ENCODE data around the gene DCAF15.

The DCAF15 gene

GRCh38 chr19:13932149-13932637 lies 20.1 kb upstream of the DCAF15 start:
- peaks cover 12% of the 10 kb centered on the region for H3K36me3 ChIP-seq (ENCODE audit: insufficient read depth, low read length)
- H3K4me1 ChIP-seq (ENCODE audit: control insufficient read depth, insufficient read depth, low read length) = no peaks in the 10 kb centered on the region
- no peaks in the 10 kb centered on the region for H3K9me3 ChIP-seq (replicated peaks; ENCODE audit: low read length)
- no peak overlapping the region for H3K4me3 ChIP-seq (ENCODE audit: low read length)
- H3K4me2 ChIP-seq (ENCODE audit: low read length) = no peak overlapping the region
- no peak overlapping the region for H3K9ac ChIP-seq (ENCODE audit: low read depth, low read length)
- H3K27me3 ChIP-seq (ENCODE audit: control insufficient read depth, insufficient read depth, low read length) = peaks cover 4% of the 10 kb centered on the region

DNA sequence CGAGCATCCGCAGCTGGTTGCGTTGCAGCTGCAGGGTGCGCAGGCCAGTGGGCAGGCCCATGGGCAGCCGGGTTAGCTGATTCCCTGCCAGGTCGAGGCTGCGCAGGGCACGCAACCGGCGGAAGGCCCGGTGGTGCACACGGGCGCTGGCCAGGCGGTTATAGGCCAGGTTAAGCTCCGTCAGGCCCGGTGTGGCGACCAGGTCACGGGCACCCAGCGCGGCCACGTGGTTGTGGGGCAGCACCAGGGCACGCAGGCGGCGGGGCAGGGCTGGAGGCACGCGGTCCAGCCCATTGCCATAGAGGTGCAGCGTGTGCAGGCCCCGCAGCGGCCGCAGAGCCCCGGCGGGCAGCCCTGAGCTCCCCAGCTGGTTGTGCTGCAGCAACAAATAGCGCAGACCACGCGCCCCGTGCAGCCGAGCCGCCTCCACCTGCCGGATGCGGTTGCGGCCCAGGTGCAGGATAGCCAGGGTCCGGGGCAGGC lies 19.4 kb upstream of the DCAF15 start:
- Histone ChIP-seq H3K36me3 (ENCODE audit: insufficient read depth, low read length) (peaks cover 9% of the 10 kb centered on the region), H3K4me3 (ENCODE audit: low read length) (no peak overlapping the region)

GRCh38 chr19:13934785-13935109 lies 17.6 kb upstream of the DCAF15 start:
- Histone ChIP-seq H3K4me1 (ENCODE audit: control insufficient read depth, insufficient read depth, low read length) (peaks cover 16% of the 10 kb centered on the region), H3K9ac (ENCODE audit: low read depth, low read length) (no peak overlapping the region), H3K27me3 (ENCODE audit: control insufficient read depth, insufficient read depth, low read length) (peaks cover 4% of the 10 kb centered on the region), H3K36me3 (ENCODE audit: insufficient read depth, low read length) (peaks cover 4% of the 10 kb centered on the region), H3K4me2 (ENCODE audit: low read length) (no peak overlapping the region), H3K9me3 (replicated peaks; ENCODE audit: low read length) (no peaks in the 10 kb centered on the region), H3K4me3 (ENCODE audit: low read length) (no peak overlapping the region)

More for the DNA sequence above, 19.4 kb upstream of the DCAF15 start:
- Histone ChIP-seq H3K4me1 (ENCODE audit: control insufficient read depth, insufficient read depth, low read length) (peaks cover 7% of the 10 kb centered on the region), H3K9me3 (replicated peaks; ENCODE audit: low read length) (no peaks in the 10 kb centered on the region), H3K4me2 (ENCODE audit: low read length) (no peak overlapping the region), H3K27me3 (ENCODE audit: control insufficient read depth, insufficient read depth, low read length) (peaks cover 4% of the 10 kb centered on the region), H3K9ac (ENCODE audit: low read depth, low read length) (no peak overlapping the region)

GRCh38 chr19:13935765-13936510 lies 16.4 kb upstream of the DCAF15 start:
- H3K4me3 ChIP-seq (ENCODE audit: low read length) = no peak overlapping the region
- H3K9me3 ChIP-seq (replicated peaks; ENCODE audit: low read length) = no peaks in the 10 kb centered on the region
- no peak overlapping the region for H3K9ac ChIP-seq (ENCODE audit: low read depth, low read length)

DNA sequence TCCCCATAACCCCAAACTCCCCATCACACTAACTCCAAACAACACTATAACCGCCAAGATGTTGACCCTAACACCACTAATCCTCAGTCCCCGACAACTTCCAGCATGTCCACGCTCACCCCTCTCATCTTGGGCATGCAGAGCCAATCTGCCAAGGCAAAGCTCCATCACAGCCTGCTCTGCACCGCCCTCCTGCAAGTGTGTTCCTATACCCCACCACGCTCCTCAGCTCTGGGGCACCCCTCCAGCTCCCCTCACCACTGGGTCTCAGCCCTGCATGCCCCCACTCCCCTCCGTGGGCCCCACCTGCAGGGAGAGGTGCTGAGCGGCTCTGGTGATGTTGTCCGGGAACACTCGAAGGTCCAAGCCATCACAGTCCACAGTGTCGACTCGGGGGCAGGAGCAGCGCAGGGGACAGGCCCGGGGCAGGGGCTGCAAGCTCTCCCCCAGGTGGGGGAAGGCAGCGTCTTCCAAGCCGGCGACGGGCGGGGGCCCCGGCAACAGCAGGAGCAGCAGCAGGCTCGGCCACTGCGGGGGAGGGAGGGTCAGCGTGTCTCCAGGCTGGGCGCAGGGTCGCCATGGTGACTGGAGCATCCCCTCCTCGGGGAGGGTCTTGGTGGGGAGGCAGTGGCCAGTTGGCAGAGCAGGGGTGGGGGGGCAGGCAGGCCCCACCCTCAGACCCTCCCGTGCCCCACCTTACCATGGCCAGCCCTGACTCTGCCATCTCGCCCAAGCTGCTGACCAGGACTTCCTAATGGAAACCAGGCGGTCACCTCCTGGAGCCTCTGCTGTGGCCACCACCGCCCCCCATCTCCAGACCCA lies 14.6 kb upstream of the DCAF15 start:
- Histone ChIP-seq H3K4me2 (ENCODE audit: low read length) (peak overlapping the region; percentile 75), H3K36me3 (ENCODE audit: insufficient read depth, low read length) (no peaks in the 10 kb centered on the region), H3K4me3 (ENCODE audit: low read length) (peak overlapping the region; percentile 61), H3K4me1 (ENCODE audit: control insufficient read depth, insufficient read depth, low read length) (peaks cover 16% of the 10 kb centered on the region), H3K9me3 (replicated peaks; ENCODE audit: low read length) (no peaks in the 10 kb centered on the region), H3K27me3 (ENCODE audit: control insufficient read depth, insufficient read depth, low read length) (peaks cover 4% of the 10 kb centered on the region), H3K9ac (ENCODE audit: low read depth, low read length) (peak overlapping the region; percentile 39)

More at GRCh38 chr19:13935765-13936510, 16.4 kb upstream of the DCAF15 start:
- peaks cover 4% of the 10 kb centered on the region for H3K27me3 ChIP-seq (ENCODE audit: control insufficient read depth, insufficient read depth, low read length)
- H3K4me2 ChIP-seq (ENCODE audit: low read length) = no peak overlapping the region
- no peaks in the 10 kb centered on the region for H3K36me3 ChIP-seq (ENCODE audit: insufficient read depth, low read length)
- peaks cover 16% of the 10 kb centered on the region for H3K4me1 ChIP-seq (ENCODE audit: control insufficient read depth, insufficient read depth, low read length)

GRCh38 chr19:13938301-13939064 lies 13.8 kb upstream of the DCAF15 start, which contains the start of gene PODNL1:
PODNL1 (minus strand) TSS chr19:13938417; CDS start chr19:13938181, 236 bp downstream.
- Histone ChIP-seq H3K9ac (ENCODE audit: low read depth, low read length) (peak within 1 kb of the TSS; percentile 39), H3K4me3 (ENCODE audit: low read length) (peak within 1 kb of the TSS; percentile 61), H3K27me3 (ENCODE audit: control insufficient read depth, insufficient read depth, low read length) (peaks cover 4% of the 10 kb centered on the region), H3K9me3 (replicated peaks; ENCODE audit: low read length) (no peaks in the 10 kb centered on the region), H3K4me2 (ENCODE audit: low read length) (peak within 1 kb of the TSS; percentile 75), H3K36me3 (ENCODE audit: insufficient read depth, low read length) (no peaks in the 10 kb centered on the region), H3K4me1 (ENCODE audit: control insufficient read depth, insufficient read depth, low read length) (peaks cover 16% of the 10 kb centered on the region)

- Histone ChIP-seq H3K4me2 (ENCODE audit: low read length) (no peak overlapping the region), H3K36me3 (ENCODE audit: insufficient read depth, low read length) (no peaks in the 10 kb centered on the region), H3K27me3 (ENCODE audit: control insufficient read depth, insufficient read depth, low read length) (no peaks in the 10 kb centered on the region), H3K9me3 (replicated peaks; ENCODE audit: low read length) (no peaks in the 10 kb centered on the region), H3K4me1 (ENCODE audit: control insufficient read depth, insufficient read depth, low read length) (peaks cover 16% of the 10 kb centered on the region), H3K9ac (ENCODE audit: low read depth, low read length) (no peak overlapping the region), H3K4me3 (ENCODE audit: low read length) (no peak overlapping the region)
Observed at GRCh38 chr19:13942023-13942684, 10.2 kb upstream of the DCAF15 start.

- no peak overlapping the region for H3K4me3 ChIP-seq (ENCODE audit: low read length)
- H3K9me3 ChIP-seq (replicated peaks; ENCODE audit: low read length) = no peaks in the 10 kb centered on the region
- no peaks in the 10 kb centered on the region for H3K4me1 ChIP-seq (ENCODE audit: control insufficient read depth, insufficient read depth, low read length)
- no peaks in the 10 kb centered on the region for H3K27me3 ChIP-seq (ENCODE audit: control insufficient read depth, insufficient read depth, low read length)
- H3K36me3 ChIP-seq (ENCODE audit: insufficient read depth, low read length) = no peaks in the 10 kb centered on the region
- H3K4me2 ChIP-seq (ENCODE audit: low read length) = no peak overlapping the region
- no peak overlapping the region for H3K9ac ChIP-seq (ENCODE audit: low read depth, low read length)
Observed at GRCh38 chr19:13946414-13946813, 5.9 kb upstream of the DCAF15 start.

- H3K36me3 ChIP-seq (ENCODE audit: insufficient read depth, low read length) = peaks cover 8% of the 10 kb centered on the region
- H3K9me3 ChIP-seq (replicated peaks; ENCODE audit: low read length) = no peaks in the 10 kb centered on the region
- no peak overlapping the region for H3K4me3 ChIP-seq (ENCODE audit: low read length)
- no peak overlapping the region for H3K4me2 ChIP-seq (ENCODE audit: low read length)
- no peaks in the 10 kb centered on the region for H3K27me3 ChIP-seq (ENCODE audit: control insufficient read depth, insufficient read depth, low read length)
- peaks cover 8% of the 10 kb centered on the region for H3K4me1 ChIP-seq (ENCODE audit: control insufficient read depth, insufficient read depth, low read length)
- no peak overlapping the region for H3K9ac ChIP-seq (ENCODE audit: low read depth, low read length)
Observed at GRCh38 chr19:13951043-13951442, 1.3 kb upstream of the DCAF15 start.

GRCh38 chr19:13951799-13952153 lies 533 bp upstream of the DCAF15 start:
- Histone ChIP-seq H3K9me3 (replicated peaks; ENCODE audit: low read length) (no peaks in the 10 kb centered on the region), H3K4me3 (ENCODE audit: low read length) (peak overlapping the region; percentile 76)

More at GRCh38 chr19:13951799-13952153, 533 bp upstream of the DCAF15 start:
- H3K27me3 ChIP-seq (ENCODE audit: control insufficient read depth, insufficient read depth, low read length) = no peaks in the 10 kb centered on the region
- H3K9ac ChIP-seq (ENCODE audit: low read depth, low read length) = peak overlapping the region; percentile 15
- peaks cover 8% of the 10 kb centered on the region for H3K4me1 ChIP-seq (ENCODE audit: control insufficient read depth, insufficient read depth, low read length)
- peak overlapping the region; percentile 83 for H3K4me2 ChIP-seq (ENCODE audit: low read length)
- H3K36me3 ChIP-seq (ENCODE audit: insufficient read depth, low read length) = peaks cover 15% of the 10 kb centered on the region

Measured in skeletal muscle satellite cell (primary cell).